LNCaP clone FGC (cell line): ENCODE measurements around the gene GLRA3.

Source experiments
- DNase-seq: peaks from one replicate; pipeline ENCODE4 v3.0.0-alpha.2; 2011; ENCODE audit warnings: low read depth
- H3K4me3 ChIP-seq: 2 replicates; pipeline ENCODE4 v1.5.1; 2011; ENCODE audit warnings: mild to moderate bottlenecking, low read depth, low read length, control low read depth
- CTCF ChIP-seq: IDR thresholded peaks from 2 replicates; pipeline ENCODE4 v1.5.1; 2012; ENCODE audit warnings: mild to moderate bottlenecking; ENCODE audit not compliant: control insufficient read depth, insufficient read depth; ENCODE audit errors: extremely low read depth

The GLRA3 gene

GRCh38 chr4:174855050-174855449 is 26.0 kb upstream of the GLRA3 start:
- no peak for TF ChIP-seq CTCF
- no peak overlapping the region for H3K4me3 ChIP-seq
- DNase-seq = no peak

GRCh38 chr4:174853629-174854028 is 24.6 kb upstream of the GLRA3 start:
- TF ChIP-seq CTCF = no peak
- no peak for DNase-seq
- H3K4me3 ChIP-seq = no peak overlapping the region

GRCh38 chr4:174848596-174848995 is 19.5 kb upstream of the GLRA3 start:
- TF ChIP-seq CTCF = no peak
- no peak overlapping the region for H3K4me3 ChIP-seq
- DNase-seq = no peak

GRCh38 chr4:174847801-174848427 is 18.9 kb upstream of the GLRA3 start:
- H3K4me3 ChIP-seq = no peak overlapping the region
- TF ChIP-seq CTCF = no peak
- DNase-seq = no peak

- no peak for TF ChIP-seq CTCF
- no peak for DNase-seq
- no peak overlapping the region for H3K4me3 ChIP-seq
These were observed 6.5 kb upstream of the GLRA3 start for GRCh38 chr4:174835536-174835935.

- H3K4me3 ChIP-seq = no peak overlapping the region
- DNase-seq = no peak
- no peak for TF ChIP-seq CTCF
These were observed 5.4 kb upstream of the GLRA3 start for GRCh38 chr4:174834477-174834876.

GRCh38 chr4:174826660-174827059 is 2.4 kb downstream of the GLRA3 start:
- no peak for DNase-seq
- no peak overlapping the region for H3K4me3 ChIP-seq
- TF ChIP-seq CTCF = no peak
